ENCODE measurements around the gene DDX51.

DDX51 gene

GRCh38 chr12:132167611-132168310 is 23.6 kb upstream of the DDX51 start:
- DNase-seq (ENCODE audit: low read depth in 2 of 2) = no peak

DNA sequence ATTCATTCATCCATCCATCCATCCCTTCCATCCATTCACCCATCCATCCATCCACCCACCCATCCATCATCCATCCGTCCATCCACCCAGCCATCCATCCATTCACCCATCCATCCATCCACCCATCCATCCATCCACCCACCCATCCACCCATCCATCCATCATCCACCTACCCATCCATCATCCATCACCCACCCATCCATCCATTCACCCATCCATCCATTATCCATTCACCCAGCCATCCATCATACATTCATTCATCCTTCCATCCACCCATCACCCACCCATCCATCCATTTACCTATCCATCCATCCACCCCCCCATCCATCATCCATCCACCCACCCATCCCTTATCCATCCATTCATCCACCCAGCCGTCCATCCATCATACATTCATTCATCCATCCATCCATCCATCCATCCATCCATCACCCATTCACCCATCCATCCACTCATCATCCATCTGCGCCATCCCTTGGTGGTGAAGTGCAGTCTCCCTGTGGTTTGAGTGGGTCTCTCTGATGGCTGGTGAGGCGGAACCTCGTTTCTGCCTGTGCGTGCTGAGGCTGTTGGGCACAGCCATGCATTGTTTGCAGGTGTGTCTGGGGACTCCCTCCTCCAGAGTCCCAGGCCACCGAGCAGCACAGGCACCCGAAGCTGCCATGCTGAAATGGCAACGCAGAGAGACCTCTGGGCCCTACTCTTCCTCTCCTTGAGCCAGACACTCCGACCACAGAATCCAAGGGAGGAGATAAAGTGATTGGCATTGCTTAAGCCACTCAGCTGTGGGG is 22.9 kb upstream of the DDX51 start:
- no peak for DNase-seq (ENCODE audit: low read depth in 2 of 2)

- no peak for DNase-seq (ENCODE audit: low read depth in 2 of 2)
Measured at GRCh38 chr12:132166093-132166492, 22.0 kb upstream of the DDX51 start.

DNA sequence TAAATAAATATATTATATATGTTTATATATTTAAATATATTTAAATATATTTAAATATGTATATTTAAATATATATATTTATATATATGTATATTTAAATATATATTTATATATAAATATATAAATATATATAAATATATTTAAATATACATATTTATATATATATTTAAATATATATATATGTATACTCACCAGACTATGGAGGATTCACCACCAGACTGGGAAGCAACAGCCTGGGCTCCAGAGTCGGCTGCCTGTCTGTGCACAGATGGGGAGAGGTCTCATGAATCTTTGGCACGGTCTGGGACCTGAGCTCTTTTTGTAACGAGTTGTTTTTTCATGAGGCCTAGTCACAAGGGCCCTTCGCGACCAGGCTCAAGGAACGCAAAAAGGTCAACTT is 21.5 kb upstream of the DDX51 start:
- DNase-seq (ENCODE audit: low read depth in 2 of 2) = no peak

DNA sequence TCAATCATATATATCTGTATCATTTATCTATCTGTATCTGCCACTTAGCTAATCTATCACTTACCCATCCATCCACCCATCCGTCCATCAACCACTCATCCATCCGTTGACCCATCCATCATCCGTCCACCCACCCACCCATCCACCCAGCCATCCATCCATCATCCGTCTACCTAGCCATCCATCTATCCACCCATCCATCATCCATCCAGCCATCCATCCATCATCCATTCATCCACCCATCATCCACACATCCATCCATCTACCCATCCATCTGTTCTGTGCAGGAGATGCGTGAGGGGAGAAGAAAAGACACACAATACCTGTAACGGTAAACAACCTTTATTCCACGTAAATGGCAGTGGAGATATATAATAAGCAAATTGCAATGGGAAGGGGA is 20.3 kb upstream of the DDX51 start:
- no peak for DNase-seq (ENCODE audit: low read depth in 2 of 2)

DNA sequence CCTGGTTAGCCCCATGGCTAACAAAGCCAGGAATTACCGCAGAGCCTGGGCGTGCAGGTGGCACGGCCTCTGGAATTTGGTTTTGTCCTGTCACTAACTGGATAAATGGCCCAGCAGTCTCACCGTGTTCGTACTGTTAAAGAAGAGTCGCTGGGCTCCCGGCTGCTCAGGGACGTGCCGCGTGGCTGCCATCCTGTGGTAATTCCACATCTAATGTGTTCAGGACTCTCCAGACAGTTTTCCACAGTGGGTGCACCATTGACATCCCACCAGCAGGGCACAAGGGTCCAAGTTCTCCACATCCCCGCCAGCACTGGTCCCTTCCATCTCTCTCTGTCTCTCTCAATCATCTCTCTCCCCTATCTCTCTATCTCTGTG is 19.8 kb upstream of the DDX51 start:
- no peak for DNase-seq (ENCODE audit: low read depth in 2 of 2)

- DNase-seq (ENCODE audit: low read depth in 2 of 2) = no peak
Measured at GRCh38 chr12:132163041-132163910, 19.2 kb upstream of the DDX51 start.

- no peak for DNase-seq (ENCODE audit: low read depth in 2 of 2)
Measured at GRCh38 chr12:132162508-132163031, 18.5 kb upstream of the DDX51 start.

DNA sequence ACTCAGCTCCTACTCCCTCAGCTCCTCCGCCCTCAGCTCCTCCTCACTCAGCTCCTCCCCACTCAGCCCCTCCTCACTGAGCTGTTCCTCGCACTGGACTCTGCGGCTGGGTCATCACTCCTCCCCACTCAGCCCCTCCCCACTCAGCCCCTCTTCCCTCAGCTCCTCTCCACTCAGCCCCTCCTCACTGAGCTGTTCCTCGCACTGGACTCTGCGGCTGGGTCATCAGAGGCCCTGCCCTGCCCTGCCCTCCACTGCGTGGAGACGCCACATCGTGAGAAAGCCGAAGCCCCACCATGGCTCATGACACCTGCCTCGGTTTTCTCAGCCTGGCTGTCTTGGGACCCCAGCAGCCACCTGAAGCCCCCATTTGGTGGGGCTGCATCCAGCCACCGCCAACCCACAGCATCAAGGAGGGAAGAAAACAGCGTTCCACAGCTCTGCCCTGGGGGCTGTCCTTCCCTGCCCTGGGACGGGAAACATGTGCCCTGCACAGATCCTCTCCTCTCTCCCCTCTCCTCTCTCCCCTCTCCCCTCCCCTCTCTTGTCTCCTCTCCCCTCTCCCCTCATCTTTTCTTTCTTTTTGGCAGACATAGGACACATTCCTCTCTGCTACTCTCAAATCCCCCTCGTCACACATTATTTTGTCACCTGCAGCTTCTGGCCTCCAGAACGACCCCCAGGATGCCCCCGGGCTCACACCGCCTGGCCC is 17.8 kb upstream of the DDX51 start:
- DNase-seq (ENCODE audit: low read depth in 2 of 2) = no peak

GRCh38 chr12:132161036-132161781 is 17.1 kb upstream of the DDX51 start:
- no peak for DNase-seq (ENCODE audit: low read depth in 2 of 2)

- DNase-seq (ENCODE audit: low read depth in 2 of 2) = no peak
Measured at GRCh38 chr12:132160601-132161035, 16.5 kb upstream of the DDX51 start.

- no peak for DNase-seq (ENCODE audit: low read depth in 2 of 2)
Measured at GRCh38 chr12:132160016-132160415, 15.9 kb upstream of the DDX51 start.

DNA sequence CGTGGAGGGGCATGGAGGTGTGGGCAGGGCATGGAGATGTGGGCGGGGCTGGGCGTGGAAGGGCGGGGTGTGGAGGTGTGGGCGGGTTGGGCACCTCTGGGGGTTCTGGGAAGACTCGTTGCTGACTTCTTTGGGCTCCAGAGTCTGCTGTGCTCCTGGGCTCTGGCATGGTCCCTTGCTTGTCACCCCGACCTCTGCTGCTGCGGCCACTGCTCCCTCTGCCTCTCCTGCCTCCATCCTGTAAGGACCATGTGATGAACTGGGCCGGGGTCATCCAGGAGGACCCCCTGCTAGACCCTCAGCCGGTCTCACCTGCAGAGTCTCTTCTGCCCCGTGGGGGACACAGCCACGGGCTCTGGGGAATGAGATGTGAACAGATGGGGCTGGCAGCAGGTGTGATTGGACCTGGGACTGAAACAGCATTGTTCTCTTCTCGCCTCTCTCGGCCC is 15.5 kb upstream of the DDX51 start:
- no peak for DNase-seq (ENCODE audit: low read depth in 2 of 2)

DNA sequence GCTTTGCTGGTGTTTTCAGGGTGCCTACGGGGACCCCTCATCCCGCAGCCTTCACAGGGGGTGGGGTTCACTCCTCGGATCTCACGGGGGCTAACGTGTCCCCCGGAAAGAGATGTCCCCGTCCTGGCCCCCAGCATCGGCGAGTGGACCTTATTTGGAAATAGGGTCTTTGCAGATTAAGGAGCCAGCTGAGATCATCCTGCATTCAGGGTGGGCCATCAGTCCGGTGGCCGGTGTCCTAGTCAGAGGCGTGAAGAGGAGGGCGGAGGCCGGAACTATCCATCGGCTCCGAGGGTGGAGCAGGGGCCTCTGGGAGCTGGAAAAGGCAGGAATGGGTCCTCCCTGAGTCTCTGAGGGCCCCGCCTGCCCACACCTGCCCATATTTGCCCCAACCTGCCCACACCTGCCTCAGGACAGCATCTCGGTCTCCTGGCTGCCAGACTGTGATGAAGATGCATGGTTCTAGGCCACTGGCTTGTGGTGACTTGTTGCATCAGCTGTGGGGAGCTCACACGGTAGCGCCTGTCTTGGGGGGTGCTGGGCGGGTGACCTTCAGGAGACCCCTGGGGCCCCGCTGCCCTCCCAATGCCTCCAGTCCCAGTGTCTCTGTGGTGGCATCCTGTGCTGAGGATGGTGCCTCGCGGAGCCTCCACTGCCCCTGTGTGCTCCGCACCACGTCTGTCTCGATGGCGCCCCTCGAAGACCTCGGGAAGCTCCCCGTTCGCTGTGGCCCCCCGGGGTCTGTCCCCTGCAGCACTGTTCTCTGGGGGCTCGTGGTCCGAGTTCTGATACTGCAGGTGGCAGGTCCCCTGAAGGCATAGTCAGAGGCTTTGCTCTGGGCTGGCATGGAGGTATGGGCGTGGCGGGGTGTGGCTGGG is 14.8 kb upstream of the DDX51 start:
- no peak for DNase-seq (ENCODE audit: low read depth in 2 of 2)

DNA sequence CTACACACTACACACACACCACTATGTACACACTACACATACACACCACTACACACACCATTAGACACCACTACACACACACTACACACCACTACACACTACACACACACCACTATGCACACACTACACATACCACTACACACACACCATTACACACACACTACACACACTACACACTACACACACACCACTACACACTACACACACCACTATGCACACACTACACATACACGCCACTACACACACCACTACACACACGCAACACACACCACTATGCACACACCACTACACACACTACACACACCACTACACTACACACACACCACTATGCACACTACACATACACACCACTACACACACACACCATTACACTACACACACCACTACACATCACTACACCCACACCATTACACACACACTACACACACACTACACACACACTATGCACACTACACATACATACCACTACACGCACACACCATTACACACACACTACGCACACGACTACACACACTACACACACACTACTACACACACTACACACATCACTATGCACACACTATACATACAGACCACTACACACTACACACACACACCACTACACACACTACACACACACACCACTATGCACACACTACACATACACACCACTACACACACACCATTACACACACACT is 13.8 kb upstream of the DDX51 start:
- DNase-seq (ENCODE audit: low read depth in 2 of 2) = no peak

DNA sequence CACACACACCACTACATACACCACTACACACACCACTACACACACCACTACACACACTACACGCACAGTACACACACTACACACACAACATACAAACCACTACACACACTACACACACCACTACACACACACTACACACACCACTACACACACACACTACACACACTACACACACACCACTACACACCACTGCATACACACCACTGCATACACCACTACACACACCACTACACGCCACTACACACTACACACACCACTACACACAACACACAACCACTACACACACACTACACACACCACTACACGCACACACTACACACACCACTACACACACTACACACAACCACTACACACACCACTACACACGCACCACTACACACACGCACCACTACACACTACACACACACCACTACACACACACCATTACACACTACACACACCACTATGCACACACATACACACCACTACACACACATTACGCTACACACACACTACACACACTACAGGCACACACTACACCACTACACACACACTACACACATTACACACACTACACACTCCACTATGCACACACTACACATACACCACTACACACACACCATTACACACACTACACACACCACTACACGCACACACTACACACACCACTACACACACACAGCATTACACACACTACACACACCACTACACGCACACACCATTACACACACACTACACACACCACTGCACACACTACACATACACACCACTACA is 12.6 kb upstream of the DDX51 start:
- DNase-seq (ENCODE audit: low read depth in 2 of 2) = no peak

DNA sequence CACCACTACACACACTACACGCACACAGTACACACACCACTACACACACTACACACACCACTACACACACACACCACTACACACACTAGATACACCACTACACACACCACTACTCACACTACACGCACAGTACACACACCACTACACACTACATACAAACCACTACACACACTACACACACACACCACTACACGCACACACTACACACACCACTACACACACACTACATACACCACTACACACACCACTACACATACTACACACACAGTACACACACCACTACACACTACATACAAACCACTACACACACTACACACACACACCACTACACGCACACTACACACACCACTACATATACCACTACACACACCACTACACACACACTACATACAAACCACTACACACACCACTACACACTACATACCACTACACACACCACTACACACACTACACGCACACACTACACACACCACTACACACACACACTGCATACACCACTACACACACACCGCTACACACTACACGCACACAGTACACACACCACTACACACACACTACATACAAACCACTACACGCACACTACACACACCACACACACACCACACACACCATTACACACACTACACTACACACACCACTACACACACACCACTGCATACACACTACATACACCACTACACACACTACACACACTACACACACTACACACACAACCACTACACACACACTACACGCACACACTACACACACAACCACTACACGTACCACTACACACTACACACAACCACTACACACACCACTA is 11.9 kb upstream of the DDX51 start:
- no peak for DNase-seq (ENCODE audit: low read depth in 2 of 2)
